Astrocyte of the cerebellum (primary cell): Measurements from ENCODE around the gene CYP19A1.

Source experiments
- DNase-seq: peaks from one replicate; pipeline ENCODE4 v3.0.0-alpha.2; 2011; ENCODE audit warnings: low read depth
- H3K4me3 ChIP-seq: 2 replicates; pipeline ENCODE4 v1.5.1; 2011; ENCODE audit warnings: mild to moderate bottlenecking, low read depth, low read length, moderate library complexity
- in situ Hi-C: cut with HindIII; loops from 2 replicates; pipeline ENCODE4 v1.10.0; 2017; ENCODE audit warnings: low sequenced_read_pairs
- TF ChIP-seq, protein P1 (sequence below): IDR thresholded peaks from 2 replicates; pipeline ENCODE4 v1.5.1; 2012; ENCODE audit warnings: low read length, low read depth, moderate library complexity, mild to moderate bottlenecking; ENCODE audit errors: missing control alignments

The CYP19A1 gene

DNA sequence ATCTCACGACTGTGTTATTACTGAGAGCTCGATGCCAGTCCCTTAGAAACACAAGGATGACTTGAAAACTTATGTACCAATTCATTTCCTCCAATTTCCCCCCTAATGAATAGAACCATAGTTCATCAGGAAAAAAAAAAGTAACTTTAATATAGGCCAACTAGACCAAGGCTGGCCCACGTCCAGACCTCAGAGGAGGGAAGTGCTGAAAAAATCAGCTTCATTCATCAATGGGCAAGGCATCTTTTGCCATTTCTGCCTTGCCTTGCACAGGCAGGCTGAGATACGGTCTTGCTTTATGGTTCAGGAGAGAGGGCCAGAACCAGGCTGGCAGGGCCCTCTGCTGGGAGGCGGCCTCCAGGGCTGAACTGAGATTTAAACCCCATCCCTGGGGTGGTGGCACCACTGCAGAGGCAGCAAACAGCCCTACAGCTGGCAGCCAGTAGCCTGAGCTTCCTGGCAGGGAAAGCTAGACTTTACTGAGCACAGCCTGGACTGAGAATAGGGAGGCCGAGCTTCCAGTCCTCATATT is 139.6 kb downstream of the CYP19A1 start:
- TF ChIP-seq, protein P1, sequence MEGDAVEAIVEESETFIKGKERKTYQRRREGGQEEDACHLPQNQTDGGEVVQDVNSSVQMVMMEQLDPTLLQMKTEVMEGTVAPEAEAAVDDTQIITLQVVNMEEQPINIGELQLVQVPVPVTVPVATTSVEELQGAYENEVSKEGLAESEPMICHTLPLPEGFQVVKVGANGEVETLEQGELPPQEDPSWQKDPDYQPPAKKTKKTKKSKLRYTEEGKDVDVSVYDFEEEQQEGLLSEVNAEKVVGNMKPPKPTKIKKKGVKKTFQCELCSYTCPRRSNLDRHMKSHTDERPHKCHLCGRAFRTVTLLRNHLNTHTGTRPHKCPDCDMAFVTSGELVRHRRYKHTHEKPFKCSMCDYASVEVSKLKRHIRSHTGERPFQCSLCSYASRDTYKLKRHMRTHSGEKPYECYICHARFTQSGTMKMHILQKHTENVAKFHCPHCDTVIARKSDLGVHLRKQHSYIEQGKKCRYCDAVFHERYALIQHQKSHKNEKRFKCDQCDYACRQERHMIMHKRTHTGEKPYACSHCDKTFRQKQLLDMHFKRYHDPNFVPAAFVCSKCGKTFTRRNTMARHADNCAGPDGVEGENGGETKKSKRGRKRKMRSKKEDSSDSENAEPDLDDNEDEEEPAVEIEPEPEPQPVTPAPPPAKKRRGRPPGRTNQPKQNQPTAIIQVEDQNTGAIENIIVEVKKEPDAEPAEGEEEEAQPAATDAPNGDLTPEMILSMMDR: no peak
- no peak overlapping the region for H3K4me3 ChIP-seq
- in situ Hi-C loops: no loop called here
- DNase-seq: no peak

DNA sequence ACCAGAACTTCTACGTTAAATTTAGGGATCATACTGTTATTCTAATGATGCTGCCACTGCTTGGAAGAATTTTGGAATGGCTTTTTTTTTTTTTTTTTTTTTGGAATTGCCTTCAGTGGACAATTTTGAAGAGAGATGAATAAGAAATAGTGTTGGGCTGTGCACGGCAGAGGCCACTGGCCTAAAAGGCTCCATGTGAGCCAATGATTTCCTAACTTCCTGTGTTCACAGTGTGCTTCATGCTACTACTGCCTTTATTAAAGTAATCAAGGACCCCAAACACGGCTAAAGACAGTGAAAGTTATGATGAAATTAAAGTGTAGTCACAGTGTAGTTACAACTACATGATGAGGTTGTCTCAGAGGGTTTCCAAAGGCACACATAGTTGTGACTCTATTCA is 142.9 kb downstream of the CYP19A1 start:
- in situ Hi-C loops: no loop called here
- H3K4me3 ChIP-seq: no peak overlapping the region
- TF ChIP-seq, protein P1: no peak
- DNase-seq: no peak

DNA sequence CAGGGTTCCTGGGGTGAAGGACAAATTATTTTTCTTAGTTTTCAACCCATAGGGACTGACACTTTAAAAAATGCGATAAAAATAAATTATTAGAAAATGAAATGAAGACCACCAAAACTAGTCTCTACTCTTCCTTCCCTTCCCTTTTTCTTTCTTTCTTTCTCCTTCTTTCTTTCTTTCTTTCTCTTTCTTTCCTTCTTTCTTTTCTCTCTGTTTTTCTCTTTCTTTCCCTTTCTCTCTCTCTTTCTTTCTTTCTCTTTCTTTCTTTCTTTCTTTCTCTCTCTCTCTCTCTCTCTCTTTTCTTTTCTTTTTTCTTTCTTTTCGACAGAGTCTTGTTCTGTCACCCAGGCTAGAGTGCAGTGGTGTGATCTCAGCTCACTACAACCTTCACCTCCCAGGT is 144.4 kb downstream of the CYP19A1 start:
- in situ Hi-C loops: no loop called here
- H3K4me3 ChIP-seq: no peak overlapping the region
- TF ChIP-seq, protein P1: no peak
- DNase-seq: no peak

DNA sequence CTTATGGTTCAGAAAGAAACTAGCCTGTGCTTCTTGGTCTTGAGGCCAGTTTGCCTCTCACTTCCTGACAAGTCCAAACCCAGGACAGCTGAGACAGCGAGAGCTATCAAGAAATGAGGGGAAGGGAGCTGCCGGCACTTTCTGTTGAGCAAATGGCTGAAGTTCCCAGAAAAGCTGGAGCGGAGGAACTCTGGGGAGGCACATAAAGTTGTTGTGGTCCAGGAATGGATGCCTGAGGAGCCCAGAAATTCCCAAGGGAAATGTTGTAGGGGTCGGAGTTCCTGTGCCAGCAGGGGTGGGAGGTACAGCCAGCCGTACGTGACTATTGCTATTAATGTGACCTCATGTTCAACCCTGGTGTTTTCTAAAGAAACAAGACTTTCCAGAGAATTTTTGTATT is 144.9 kb downstream of the CYP19A1 start:
- TF ChIP-seq, protein P1: no peak
- no peak for DNase-seq
- in situ Hi-C loops: no loop called here
- H3K4me3 ChIP-seq: no peak overlapping the region

DNA sequence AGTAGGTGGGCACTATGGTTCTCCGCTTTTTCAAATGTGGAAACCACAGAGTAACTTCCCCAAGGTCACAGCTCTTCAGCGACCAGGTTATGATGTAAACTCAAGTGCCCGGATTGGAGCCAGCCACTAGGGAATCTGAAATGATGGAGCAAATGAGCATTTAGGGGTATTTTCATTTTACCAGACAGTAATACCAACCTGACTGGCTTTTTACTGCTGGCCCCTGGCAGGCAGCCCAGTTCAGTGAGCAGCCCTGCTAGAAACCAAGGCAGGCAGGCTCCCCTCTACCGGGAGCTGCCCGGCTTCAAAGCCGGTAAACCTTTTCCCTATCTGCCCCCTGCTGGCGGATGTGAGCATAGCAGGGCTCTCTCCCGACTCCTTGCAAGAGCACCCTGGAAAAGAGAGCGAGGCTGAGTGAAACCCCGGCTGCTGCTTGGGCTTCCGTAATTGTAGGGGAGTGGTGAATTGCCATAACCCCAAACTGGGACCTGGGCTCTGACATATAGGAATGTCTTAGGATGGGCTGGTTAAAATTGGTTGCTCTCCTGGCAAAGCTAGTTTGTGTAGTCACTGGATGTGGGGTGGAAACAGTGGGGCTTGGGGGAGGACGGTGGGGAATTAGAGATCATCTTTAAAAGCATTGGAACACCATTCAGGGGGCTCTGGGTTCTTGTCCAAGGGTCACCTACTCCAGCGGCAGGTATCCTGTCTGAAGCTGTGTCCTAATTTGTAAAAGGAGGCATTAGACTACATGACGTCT is 145.7 kb downstream of the CYP19A1 start:
- no peak overlapping the region for H3K4me3 ChIP-seq
- DNase-seq: peak; percentile 72
- in situ Hi-C loops: no loop called here
- TF ChIP-seq, protein P1: peak; percentile 97

DNA sequence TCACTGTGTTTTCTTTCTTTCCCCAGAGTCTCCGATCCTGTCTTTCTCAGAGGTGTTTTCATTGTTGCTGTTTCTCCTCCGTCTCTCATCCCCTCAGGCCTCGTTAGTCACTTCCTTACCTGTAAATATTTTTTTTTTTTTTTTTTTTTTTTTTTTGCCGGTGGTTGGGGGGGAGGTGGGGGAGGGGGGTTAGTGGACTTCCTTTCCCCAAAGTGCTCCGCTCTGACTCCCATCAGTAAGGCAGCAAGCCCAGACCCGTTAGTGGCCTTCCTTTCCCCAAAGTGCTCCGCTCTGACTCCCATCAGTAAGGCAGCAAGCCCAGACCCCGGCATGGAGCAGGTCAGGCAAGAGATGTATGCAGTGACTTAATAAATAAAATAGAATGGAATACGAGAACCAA is 146.6 kb downstream of the CYP19A1 start:
- TF ChIP-seq, protein P1: no peak
- in situ Hi-C loops: no loop called here
- no peak overlapping the region for H3K4me3 ChIP-seq
- DNase-seq: no peak
